Measurements from ENCODE around the gene MFSD2A. TPM values are rescaled to one million over a fixed set of nuclear protein-coding genes. Genes with fewer than 3 reads are reported as not detected.

Gene MFSD2A
- total RNA-seq, 4 donors from 2014 or later, result 1.7 to 5.1 (median 4.1) TPM

DNA sequence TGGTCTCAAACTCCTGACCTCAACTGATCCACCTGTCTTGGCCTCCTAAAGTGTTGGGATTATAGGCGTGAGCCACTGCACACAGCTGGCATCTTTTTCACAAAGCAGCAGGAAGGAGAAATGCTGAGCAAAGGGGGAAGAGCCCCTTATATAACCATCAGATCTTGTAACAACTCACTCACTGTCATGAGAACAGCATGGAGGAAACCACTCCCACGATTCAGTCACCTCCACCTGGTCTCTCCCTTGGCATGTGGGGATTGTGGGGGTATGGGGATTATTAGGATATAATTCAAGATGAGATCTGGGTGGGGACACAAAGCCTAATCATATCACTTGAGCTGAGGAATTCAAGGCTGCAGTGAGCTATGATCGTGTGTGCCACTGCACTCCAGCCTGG lies 3.0 kb upstream of the MFSD2A start:
- Histone ChIP-seq H3K9me3 (no peaks in the 10 kb centered on the region), H3K27me3 (peaks cover 0 to 2% (median 0%) of the 10 kb centered on the region in 4 donors), H3K4me3 (no peak overlapping the region), H3K27ac (replicated peaks in 1 of 4) (peak overlapping the region in 2 of 4 donors; percentile 11 to 36), H3K4me1 (peaks cover 25 to 44% (median 33%) of the 10 kb centered on the region in 4 donors), H3K36me3 (no peaks in the 10 kb centered on the region)
- no peak for DNase-seq (ENCODE audit: extremely low spot score)
- WGBS, result 90% methylated on average over 3 of the region's 3 CpGs
- intact Hi-C loops (cut with DNase I), result loop anchor here (10.0 kb wide), 1 partner anchor 303 kb away; the partner anchor contains the start of gene ZMPSTE24
- TF ChIP-seq, protein P1, sequence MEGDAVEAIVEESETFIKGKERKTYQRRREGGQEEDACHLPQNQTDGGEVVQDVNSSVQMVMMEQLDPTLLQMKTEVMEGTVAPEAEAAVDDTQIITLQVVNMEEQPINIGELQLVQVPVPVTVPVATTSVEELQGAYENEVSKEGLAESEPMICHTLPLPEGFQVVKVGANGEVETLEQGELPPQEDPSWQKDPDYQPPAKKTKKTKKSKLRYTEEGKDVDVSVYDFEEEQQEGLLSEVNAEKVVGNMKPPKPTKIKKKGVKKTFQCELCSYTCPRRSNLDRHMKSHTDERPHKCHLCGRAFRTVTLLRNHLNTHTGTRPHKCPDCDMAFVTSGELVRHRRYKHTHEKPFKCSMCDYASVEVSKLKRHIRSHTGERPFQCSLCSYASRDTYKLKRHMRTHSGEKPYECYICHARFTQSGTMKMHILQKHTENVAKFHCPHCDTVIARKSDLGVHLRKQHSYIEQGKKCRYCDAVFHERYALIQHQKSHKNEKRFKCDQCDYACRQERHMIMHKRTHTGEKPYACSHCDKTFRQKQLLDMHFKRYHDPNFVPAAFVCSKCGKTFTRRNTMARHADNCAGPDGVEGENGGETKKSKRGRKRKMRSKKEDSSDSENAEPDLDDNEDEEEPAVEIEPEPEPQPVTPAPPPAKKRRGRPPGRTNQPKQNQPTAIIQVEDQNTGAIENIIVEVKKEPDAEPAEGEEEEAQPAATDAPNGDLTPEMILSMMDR (IDR thresholded peaks at IDR 0.05), result no peak
- TF ChIP-seq POLR2AphosphoS5 (IDR thresholded peaks at IDR 0.05) (no peak), POLR2A (IDR thresholded peaks at IDR 0.05; ENCODE audit: low read depth) (no peak), EP300 (IDR thresholded peaks at IDR 0.05) (no peak)

DNA sequence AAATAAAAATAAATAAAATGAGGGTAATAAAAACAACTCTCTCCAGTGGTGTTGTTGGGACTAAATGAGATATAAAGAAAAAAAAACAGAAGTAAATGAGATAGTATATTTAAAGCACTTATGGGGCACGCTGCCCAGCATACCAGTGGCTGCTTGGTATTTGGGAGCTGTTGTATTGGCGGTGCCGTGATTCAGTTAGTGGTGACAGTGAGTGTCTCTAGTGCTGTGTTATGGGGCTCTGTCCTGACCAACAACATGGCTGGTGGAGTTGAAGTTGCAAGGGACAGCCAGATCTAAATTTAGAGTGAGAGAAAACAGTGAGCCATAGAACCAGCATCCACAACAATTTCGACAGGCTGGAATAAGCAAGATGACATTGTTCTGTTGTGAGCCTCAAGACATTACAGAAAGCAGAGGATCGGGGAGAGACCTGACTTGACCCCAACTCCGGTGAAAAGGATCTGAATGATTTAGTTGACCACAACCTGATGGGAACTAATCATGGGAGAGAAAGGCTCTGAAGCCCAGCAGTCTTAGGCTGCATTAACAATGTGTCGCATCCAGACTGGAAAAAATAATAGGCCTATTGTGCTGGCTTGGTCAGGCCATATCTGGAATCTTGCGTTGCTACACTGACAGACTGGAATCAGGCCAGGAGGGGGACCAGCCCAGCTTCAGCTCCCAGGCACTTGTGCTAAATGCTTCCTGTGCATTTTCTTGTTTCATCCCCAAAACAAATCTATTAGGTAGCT lies 2.4 kb upstream of the MFSD2A start:
- Histone ChIP-seq H3K36me3 (no peaks in the 10 kb centered on the region), H3K27ac (replicated peaks in 1 of 4) (peak overlapping the region in 3 of 4 donors; percentile 11 to 36 (median 30)), H3K4me1 (peaks cover 25 to 46% (median 36%) of the 10 kb centered on the region in 4 donors), H3K9me3 (no peaks in the 10 kb centered on the region), H3K4me3 (no peak overlapping the region), H3K27me3 (peaks cover 0 to 6% (median 0%) of the 10 kb centered on the region in 4 donors)
- intact Hi-C loops (cut with DNase I), result loop anchor here (10.0 kb wide), 1 partner anchor 302 kb away; the partner anchor contains the start of gene ZMPSTE24
- WGBS, result 70% methylated on average over 8 of the region's 8 CpGs
- no peak for TF ChIP-seq EP300 (IDR thresholded peaks at IDR 0.05)
- no peak for TF ChIP-seq POLR2AphosphoS5 (IDR thresholded peaks at IDR 0.05)
- TF ChIP-seq POLR2A (IDR thresholded peaks at IDR 0.05; ENCODE audit: low read depth), result no peak
- TF ChIP-seq, protein P1 (IDR thresholded peaks at IDR 0.05), result no peak
- no peak for DNase-seq (ENCODE audit: extremely low spot score)

DNA sequence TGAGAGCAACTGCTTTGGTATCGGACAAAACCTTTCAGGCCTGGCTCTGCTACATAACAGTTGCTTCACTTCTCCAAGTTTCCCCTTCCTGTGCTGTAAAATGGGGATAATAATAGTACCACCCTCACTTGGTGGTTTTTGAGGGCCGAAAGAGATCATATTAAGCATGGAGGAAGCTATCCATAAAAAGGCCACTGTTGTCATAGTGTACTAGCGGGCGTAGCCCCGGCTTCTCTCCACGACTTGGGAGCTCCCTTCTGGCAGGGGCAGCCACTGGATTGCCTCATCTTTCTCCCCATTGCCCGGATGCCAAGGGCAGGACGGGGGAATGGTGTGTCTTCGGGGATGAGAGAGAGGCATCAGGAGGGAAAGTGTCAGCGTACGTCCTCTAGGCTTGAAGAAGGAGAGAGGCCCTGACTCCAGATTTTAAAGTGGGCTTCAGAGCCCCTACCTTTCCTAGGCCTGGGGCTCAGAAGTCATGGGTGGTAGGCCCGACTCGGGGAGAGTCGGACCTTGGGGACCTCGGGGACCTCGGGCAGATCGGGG lies 548 bp upstream of the MFSD2A start:
- H3K4me3 ChIP-seq, result peak overlapping the region; percentile 55 to 63 (median 60)

DNA sequence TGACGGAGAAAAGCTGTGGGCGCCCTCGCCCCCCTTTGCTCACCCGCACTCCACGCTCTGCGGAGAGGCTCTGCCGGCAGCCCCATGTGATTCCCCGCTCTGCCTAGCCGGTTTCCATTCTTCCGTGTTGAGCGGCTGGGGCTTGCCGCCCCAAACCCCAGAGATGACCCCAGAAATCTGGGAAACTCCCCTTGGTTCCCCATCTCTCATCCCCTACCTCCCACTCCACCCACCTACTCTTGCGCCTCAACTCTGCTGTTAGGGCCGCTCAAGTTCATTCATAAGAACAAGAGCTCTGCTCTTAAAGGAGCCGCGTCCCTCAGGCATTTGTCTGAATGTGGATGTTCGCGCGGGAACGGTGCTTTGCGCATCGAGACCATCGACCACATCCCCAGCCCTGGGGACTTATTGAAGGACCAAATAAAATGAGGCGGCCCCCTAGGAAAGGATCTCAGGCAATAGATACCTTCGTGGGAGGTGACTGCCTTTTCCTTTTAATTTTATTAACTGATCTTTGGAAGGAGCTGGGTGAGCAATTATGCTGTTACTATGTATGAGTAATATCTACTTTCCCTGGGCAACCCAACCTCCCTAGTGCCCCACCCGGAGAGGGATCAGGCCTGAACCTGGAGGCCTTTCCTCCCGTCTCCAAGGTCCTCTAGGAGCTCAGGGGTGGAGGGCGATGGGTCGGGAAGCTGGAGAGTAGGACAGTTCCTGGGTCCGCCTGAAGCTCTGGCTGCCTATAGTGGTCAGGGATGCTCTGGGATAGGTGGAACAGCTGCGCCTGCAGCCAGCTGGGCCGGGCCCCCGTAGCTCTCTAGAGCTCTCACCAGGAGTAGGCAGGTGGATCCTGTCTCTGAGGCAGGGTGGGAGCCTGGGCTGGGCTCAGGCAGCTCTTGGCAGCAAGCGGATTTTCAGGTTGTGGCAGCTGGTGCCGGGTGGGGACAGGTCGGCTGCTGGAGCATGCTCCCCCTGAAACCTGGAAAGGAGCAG lies 898 bp downstream of the MFSD2A start:
- peaks cover 25 to 48% (median 40%) of the 10 kb centered on the region in 4 donors for H3K4me1 ChIP-seq
- peaks cover 0 to 20% (median 0%) of the 10 kb centered on the region in 4 donors for H3K27me3 ChIP-seq
- H3K27ac ChIP-seq (replicated peaks in 1 of 4), result peak overlapping the region in 2 of 4 donors; percentile 49 to 50
- H3K9me3 ChIP-seq, result no peaks in the 10 kb centered on the region
- H3K4me3 ChIP-seq, result peak overlapping the region; percentile 55 to 63 (median 60)
- no peaks in the 10 kb centered on the region for H3K36me3 ChIP-seq
- WGBS, result 10% methylated on average over 32 of the region's 36 CpGs
- TF ChIP-seq EP300 (IDR thresholded peaks at IDR 0.05) (no peak), POLR2AphosphoS5 (IDR thresholded peaks at IDR 0.05) (no peak), POLR2A (IDR thresholded peaks at IDR 0.05; ENCODE audit: low read depth) (no peak)
- TF ChIP-seq, protein P1 (IDR thresholded peaks at IDR 0.05), result no peak
- intact Hi-C loops (cut with DNase I), result loop anchor here (10.0 kb wide), 1 partner anchor 299 kb away; the partner anchor contains the start of gene ZMPSTE24
- no peak for DNase-seq (ENCODE audit: extremely low spot score)

More for the DNA sequence above, 548 bp upstream of the MFSD2A start:
- H3K27ac ChIP-seq (replicated peaks in 1 of 4), result peak overlapping the region; percentile 49 to 70 (median 56)
- no peak for DNase-seq (ENCODE audit: extremely low spot score)
- WGBS, result 61% methylated on average over 10 of the region's 17 CpGs
- no peaks in the 10 kb centered on the region for H3K9me3 ChIP-seq
- peaks cover 25 to 48% (median 37%) of the 10 kb centered on the region in 4 donors for H3K4me1 ChIP-seq
- intact Hi-C loops (cut with DNase I), result loop anchor here (10.0 kb wide), 1 partner anchor 300 kb away; the partner anchor contains the start of gene ZMPSTE24
- no peaks in the 10 kb centered on the region for H3K36me3 ChIP-seq
- TF ChIP-seq POLR2A (IDR thresholded peaks at IDR 0.05; ENCODE audit: low read depth), result no peak
- TF ChIP-seq EP300 (IDR thresholded peaks at IDR 0.05), result no peak
- TF ChIP-seq, protein P1 (IDR thresholded peaks at IDR 0.05), result no peak
- no peak for TF ChIP-seq POLR2AphosphoS5 (IDR thresholded peaks at IDR 0.05)
- peaks cover 0 to 12% (median 0%) of the 10 kb centered on the region in 4 donors for H3K27me3 ChIP-seq

Data from esophagus muscularis mucosa (tissue), 4 donors.